Measurements from ENCODE around the gene BUB1B. TPM values are rescaled to one million over a fixed set of nuclear protein-coding genes. Genes with fewer than 3 reads are reported as not detected.

The BUB1B gene
- total RNA-seq, 1 donor from 2014 or later, result not detected

GRCh38 chr15:40252438-40253166 is 91.7 kb downstream of the BUB1B start:
- H3K4me1 ChIP-seq, result peaks cover 15 to 16% of the 10 kb centered on the region in 2 donors
- TF ChIP-seq, protein P1, sequence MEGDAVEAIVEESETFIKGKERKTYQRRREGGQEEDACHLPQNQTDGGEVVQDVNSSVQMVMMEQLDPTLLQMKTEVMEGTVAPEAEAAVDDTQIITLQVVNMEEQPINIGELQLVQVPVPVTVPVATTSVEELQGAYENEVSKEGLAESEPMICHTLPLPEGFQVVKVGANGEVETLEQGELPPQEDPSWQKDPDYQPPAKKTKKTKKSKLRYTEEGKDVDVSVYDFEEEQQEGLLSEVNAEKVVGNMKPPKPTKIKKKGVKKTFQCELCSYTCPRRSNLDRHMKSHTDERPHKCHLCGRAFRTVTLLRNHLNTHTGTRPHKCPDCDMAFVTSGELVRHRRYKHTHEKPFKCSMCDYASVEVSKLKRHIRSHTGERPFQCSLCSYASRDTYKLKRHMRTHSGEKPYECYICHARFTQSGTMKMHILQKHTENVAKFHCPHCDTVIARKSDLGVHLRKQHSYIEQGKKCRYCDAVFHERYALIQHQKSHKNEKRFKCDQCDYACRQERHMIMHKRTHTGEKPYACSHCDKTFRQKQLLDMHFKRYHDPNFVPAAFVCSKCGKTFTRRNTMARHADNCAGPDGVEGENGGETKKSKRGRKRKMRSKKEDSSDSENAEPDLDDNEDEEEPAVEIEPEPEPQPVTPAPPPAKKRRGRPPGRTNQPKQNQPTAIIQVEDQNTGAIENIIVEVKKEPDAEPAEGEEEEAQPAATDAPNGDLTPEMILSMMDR (IDR thresholded peaks at IDR 0.05), result no peak
- no peak overlapping the region for H3K27ac ChIP-seq
- H3K9me3 ChIP-seq, result no peaks in the 10 kb centered on the region
- intact Hi-C loops (cut with DNase I), result no loop called here
- peak overlapping the region; percentile 69 to 78 for H3K4me3 ChIP-seq
- H3K27me3 ChIP-seq, result no peaks in the 10 kb centered on the region
- DNase-seq (ENCODE audit: low spot score in 2 of 2), result no peak
- H3K36me3 ChIP-seq, result no peaks in the 10 kb centered on the region

DNA sequence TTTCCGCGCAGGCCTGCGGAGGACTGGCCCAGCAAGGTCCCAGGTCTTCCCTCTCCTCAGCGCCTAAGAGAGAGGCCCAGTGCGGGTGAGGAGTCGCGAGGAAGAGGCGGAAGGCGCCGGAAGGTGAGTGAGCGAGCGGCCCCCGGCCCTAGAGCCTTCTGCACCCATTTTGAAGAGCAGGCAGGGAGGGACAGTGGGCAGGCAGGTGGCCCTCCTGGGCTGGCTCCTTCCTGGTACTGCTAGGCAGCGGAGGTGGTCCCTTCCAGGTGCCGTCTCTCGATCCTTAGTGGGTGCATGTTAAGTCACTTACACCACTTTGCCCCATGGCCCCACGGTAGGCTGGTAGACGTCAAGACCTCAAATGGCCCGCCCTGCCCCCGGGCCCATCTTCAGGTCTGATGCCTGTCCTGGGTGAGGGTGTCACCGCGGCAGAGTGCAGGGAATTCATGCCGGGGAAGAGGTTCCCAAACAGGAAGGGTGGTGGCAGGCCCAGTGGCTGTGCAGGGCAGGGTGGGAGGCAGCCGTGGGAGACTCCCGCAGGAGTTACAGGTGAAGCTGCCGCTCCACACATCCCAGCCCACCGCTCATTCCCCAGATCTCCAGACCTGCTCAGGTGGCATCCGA is 92.4 kb downstream of the BUB1B start:
- Histone ChIP-seq H3K27ac (no peak overlapping the region), H3K4me1 (peaks cover 15 to 16% of the 10 kb centered on the region in 2 donors), H3K36me3 (no peaks in the 10 kb centered on the region), H3K4me3 (peak overlapping the region; percentile 69 to 78), H3K9me3 (no peaks in the 10 kb centered on the region), H3K27me3 (no peaks in the 10 kb centered on the region)
- no peak for DNase-seq (ENCODE audit: low spot score in 2 of 2)
- intact Hi-C loops (cut with DNase I), result no loop called here
- TF ChIP-seq, protein P1 (IDR thresholded peaks at IDR 0.05), result no peak

- Histone ChIP-seq H3K4me3 (no peak overlapping the region), H3K27ac (no peak overlapping the region), H3K27me3 (no peaks in the 10 kb centered on the region), H3K36me3 (no peaks in the 10 kb centered on the region), H3K9me3 (no peaks in the 10 kb centered on the region), H3K4me1 (peaks cover 15 to 16% of the 10 kb centered on the region in 2 donors)
- no peak for DNase-seq (ENCODE audit: low spot score in 2 of 2)
- intact Hi-C loops (cut with DNase I), result no loop called here
- TF ChIP-seq, protein P1 (IDR thresholded peaks at IDR 0.05), result no peak
Observed at GRCh38 chr15:40254452-40254851, 93.6 kb downstream of the BUB1B start.

- intact Hi-C loops (cut with DNase I), result no loop called here
- no peaks in the 10 kb centered on the region for H3K36me3 ChIP-seq
- H3K4me3 ChIP-seq, result no peak overlapping the region
- no peak overlapping the region for H3K27ac ChIP-seq
- no peaks in the 10 kb centered on the region for H3K9me3 ChIP-seq
- no peaks in the 10 kb centered on the region for H3K27me3 ChIP-seq
- peaks cover 15 to 16% of the 10 kb centered on the region in 2 donors for H3K4me1 ChIP-seq
- DNase-seq (ENCODE audit: low spot score in 2 of 2), result no peak
- TF ChIP-seq, protein P1 (IDR thresholded peaks at IDR 0.05), result no peak
Observed at GRCh38 chr15:40255033-40255432, 94.2 kb downstream of the BUB1B start.

- Histone ChIP-seq H3K36me3 (no peaks in the 10 kb centered on the region), H3K4me1 (peaks cover 15 to 16% of the 10 kb centered on the region in 2 donors), H3K27me3 (no peaks in the 10 kb centered on the region), H3K9me3 (no peaks in the 10 kb centered on the region), H3K4me3 (no peak overlapping the region), H3K27ac (no peak overlapping the region)
- intact Hi-C loops (cut with DNase I), result no loop called here
- DNase-seq (ENCODE audit: low spot score in 2 of 2), result no peak
- TF ChIP-seq, protein P1 (IDR thresholded peaks at IDR 0.05), result no peak
Observed at GRCh38 chr15:40256638-40257235, 95.9 kb downstream of the BUB1B start.

Measured in ascending aorta (tissue), 2 donors.